IMR-90 (cell line): Measurements from ENCODE around the gene GNG12. TPM values are rescaled to one million over a fixed set of nuclear protein-coding genes. Genes with fewer than 3 reads are reported as not detected.

Experiments used
- ATAC-seq: fragments of 200-7000 bp; cut with Tn5 transposase; 2 replicates; pipeline ENCODE4 v1.9.1; 2020; ENCODE audit warnings: low read depth, mild to moderate bottlenecking, moderate library complexity
- BruUV-seq: library from RNA; stranded (reverse); fragments of 400-500 nt; replicated peaks from 2 replicates; lab custom pipeline; 2021; lab: Mats Ljungman, UMichigan
- CTCF ChIA-PET: fragments of 300-600 bp; formaldehyde crosslinking; extraction: SDS; loops from one replicate; lab custom pipeline; 2021; ENCODE audit warnings: antibody characterized with exemption; lab: Yijun Ruan, JAX
- POLR2A ChIA-PET: fragments of 300-600 bp; sonication (Branson Sonifier 250); formaldehyde crosslinking; loops from one replicate; lab custom pipeline; 2022; ENCODE audit warnings: antibody characterized with exemption; ENCODE audit not compliant: unreplicated experiment; lab: Charles Lee
- DNase-seq: peaks from one replicate; pipeline ENCODE4 v3.0.0; 2013
- H2AFZ ChIP-seq: replicated peaks from 2 replicates; pipeline ENCODE3; 2013; ENCODE audit warnings: low read length, mild to moderate bottlenecking; ENCODE audit not compliant: poor library complexity
- H2AK5ac ChIP-seq: 2 replicates; pipeline ENCODE4 v1.6.1; 2013; ENCODE audit warnings: low read depth, low read length, inconsistent platforms
- H2AK9ac ChIP-seq: replicated peaks from 2 replicates; pipeline ENCODE3; 2013; ENCODE audit warnings: mild to moderate bottlenecking, low read depth, low read length, moderate library complexity; ENCODE audit not compliant: poor library complexity
- H2BK120ac ChIP-seq: 2 replicates; pipeline ENCODE4 v1.6.1; 2013; ENCODE audit warnings: low read depth, low read length, inconsistent platforms
- H2BK15ac ChIP-seq: 3 replicates; pipeline ENCODE4 v1.6.1; 2013; ENCODE audit warnings: low read depth, low read length, inconsistent platforms
- H2BK20ac ChIP-seq: 2 replicates; pipeline ENCODE4 v1.6.1; 2013; ENCODE audit warnings: low read depth, mild to moderate bottlenecking, inconsistent platforms, low read length, moderate library complexity
- H2BK5ac ChIP-seq: 2 replicates; pipeline ENCODE4 v1.6.1; 2013; ENCODE audit warnings: mild to moderate bottlenecking, low read depth, low read length, inconsistent platforms; ENCODE audit not compliant: poor library complexity, severe bottlenecking
- H3K14ac ChIP-seq: replicated peaks from 2 replicates; pipeline ENCODE4 v1.6.1; 2013; ENCODE audit warnings: low read depth, low read length, inconsistent platforms
- H3K18ac ChIP-seq: 2 replicates; pipeline ENCODE4 v1.6.1; 2013; ENCODE audit warnings: low read depth, low read length, control low read depth
- H3K23ac ChIP-seq: 2 replicates; pipeline ENCODE4 v1.6.1; 2013; ENCODE audit warnings: low read depth, low read length, inconsistent platforms
- H3K27ac ChIP-seq: 2 replicates; pipeline ENCODE4 v1.5.1; 2013; ENCODE audit warnings: mild to moderate bottlenecking, control low read depth, low read length; ENCODE audit not compliant: insufficient read depth
- H3K27me3 ChIP-seq: 2 replicates; pipeline ENCODE4 v1.6.1; 2013; ENCODE audit warnings: low read length; ENCODE audit not compliant: control insufficient read depth, insufficient read depth
- H3K36me3 ChIP-seq: 2 replicates; pipeline ENCODE4 v1.6.1; 2013; ENCODE audit warnings: low read length, mixed read lengths; ENCODE audit not compliant: control insufficient read depth, insufficient read depth
- H3K4ac ChIP-seq: 2 replicates; pipeline ENCODE4 v1.6.1; 2013; ENCODE audit warnings: low read depth, low read length, inconsistent platforms
- H3K4me1 ChIP-seq: 2 replicates; pipeline ENCODE4 v1.6.1; 2013; ENCODE audit warnings: low read length, mixed read lengths; ENCODE audit not compliant: control insufficient read depth, insufficient read depth
- H3K4me2 ChIP-seq: 2 replicates; pipeline ENCODE4 v1.6.1; 2013; ENCODE audit warnings: low read depth, mild to moderate bottlenecking, control low read depth, low read length, moderate library complexity
- H3K4me3 ChIP-seq: 2 replicates; pipeline ENCODE4 v1.5.1; 2013; ENCODE audit warnings: low read depth, mild to moderate bottlenecking, control low read depth, low read length, moderate library complexity; ENCODE audit not compliant: insufficient read depth
- H3K56ac ChIP-seq: 2 replicates; pipeline ENCODE4 v1.6.1; 2013; ENCODE audit warnings: low read length, inconsistent platforms; ENCODE audit not compliant: insufficient read depth; ENCODE audit errors: extremely low read depth
- H3K79me1 ChIP-seq, 2 experiments: 2 replicates each; pipeline ENCODE4 v1.6.1; 2013; ENCODE audit warnings: low read length in 2 of 2, inconsistent platforms in 1 of 2, low read depth in 1 of 2
- H3K9ac ChIP-seq: 2 replicates; pipeline ENCODE4 v1.6.1; 2013; ENCODE audit warnings: low read depth, low read length, control low read depth
- H3K9me1 ChIP-seq: 2 replicates; pipeline ENCODE4 v1.6.1; 2013; ENCODE audit warnings: low read length, inconsistent platforms; ENCODE audit not compliant: insufficient read depth
- H3K9me3 ChIP-seq: 2 replicates; pipeline ENCODE4 v1.6.1; 2013; ENCODE audit warnings: low read length; ENCODE audit not compliant: control insufficient read depth, insufficient read depth
- H4K20me1 ChIP-seq: 2 replicates; pipeline ENCODE4 v1.6.1; 2013; ENCODE audit warnings: low read length, inconsistent platforms; ENCODE audit not compliant: insufficient read depth
- H4K5ac ChIP-seq: 2 replicates; pipeline ENCODE4 v1.6.1; 2013; ENCODE audit warnings: mild to moderate bottlenecking, low read depth, low read length, control low read depth
- H4K8ac ChIP-seq, 2 experiments: 2 replicates each; pipeline ENCODE4 v1.6.1; 2013; ENCODE audit warnings: low read depth in 2 of 2, low read length in 2 of 2, control low read depth in 1 of 2, inconsistent platforms in 1 of 2
- H4K91ac ChIP-seq: 2 replicates; pipeline ENCODE4 v1.6.1; 2013; ENCODE audit warnings: low read depth, low read length, inconsistent platforms; ENCODE audit not compliant: insufficient read depth
- BHLHE40 ChIP-seq: fragments of 150-350 bp; IDR thresholded peaks from 2 replicates; pipeline ENCODE4 v1.6.1; 2016; ENCODE audit warnings: mild to moderate bottlenecking, low read depth, low read length
- CEBPB ChIP-seq: IDR thresholded peaks from 2 replicates; pipeline ENCODE4 v1.6.1; 2012; ENCODE audit warnings: low read depth, low read length, improper control_type of control experiment
- CHD1 ChIP-seq: IDR thresholded peaks from 2 replicates; pipeline ENCODE4 v1.6.1; 2012; ENCODE audit warnings: low read depth, low read length, improper control_type of control experiment
- FOS ChIP-seq: fragments of 150-350 bp; IDR thresholded peaks from 2 replicates; pipeline ENCODE4 v1.6.1; 2016; ENCODE audit warnings: low read depth, low read length
- MAFK ChIP-seq: IDR thresholded peaks from 2 replicates; pipeline ENCODE4 v1.6.1; 2012; ENCODE audit warnings: low read depth, low read length, improper control_type of control experiment
- MXI1 ChIP-seq: IDR thresholded peaks from 2 replicates; pipeline ENCODE4 v1.6.1; 2012; ENCODE audit warnings: low read depth, mild to moderate bottlenecking, low read length, moderate library complexity, borderline replicate concordance
- NFE2L2 ChIP-seq: fragments of 150-350 bp; IDR thresholded peaks from 2 replicates; pipeline ENCODE4 v1.6.1; 2016; ENCODE audit warnings: low read depth, mild to moderate bottlenecking, low read length
- POLR2A ChIP-seq: IDR thresholded peaks from 2 replicates; pipeline ENCODE4 v1.6.1; 2012; ENCODE audit warnings: mild to moderate bottlenecking, low read depth, low read length
- RAD21 ChIP-seq: IDR thresholded peaks from 2 replicates; pipeline ENCODE4 v1.6.1; 2012; ENCODE audit warnings: low read length, improper control_type of control experiment
- RCOR1 ChIP-seq: IDR thresholded peaks from 2 replicates; pipeline ENCODE4 v1.6.1; 2012; ENCODE audit warnings: mild to moderate bottlenecking, low read length, improper control_type of control experiment; ENCODE audit not compliant: insufficient replicate concordance
- SMC3 ChIP-seq: fragments of 150-350 bp; IDR thresholded peaks from 2 replicates; pipeline ENCODE4 v1.6.1; 2016; ENCODE audit warnings: low read depth, mild to moderate bottlenecking, antibody characterized with exemption, low read length, moderate library complexity
- WGBS, 2 experiments: methylation state at CpG; one replicate each; pipeline versions ENCODE4 v1.1.5 to v1.1.7; 2013; ENCODE audit warnings: missing lambda C conversion rate in 2 of 2; ENCODE audit not compliant: insufficient read length in 1 of 2; ENCODE audit errors: extremely low coverage in 2 of 2; 5-methylcytosine and 5-hydroxymethylcytosine counted together
- dilution Hi-C: fragments of 300-500 bp; cut with HindIII; formaldehyde crosslinking; loops from one replicate; pipeline ENCODE4 v1.14.3; 2018; ENCODE audit warnings: low sequenced_read_pairs; ENCODE audit not compliant: unreplicated experiment
- in situ Hi-C: fragments of 300-500 bp; cut with MboI; formaldehyde crosslinking; loops from 3 replicates; pipeline ENCODE4 v1.14.3; 2019; ENCODE audit warnings: low sequenced_read_pairs, inconsistent platforms, mixed read lengths
- intact Hi-C: fragments of 100-400 bp; cut with micrococcal nuclease; formaldehyde crosslinking; loops from 2 replicates; pipeline ENCODE4 v1.10.0; 2022
- polyA plus RNA-seq, 3 experiments: library from polyadenylated mRNA; depleted of rRNA; stranded (reverse); fragments of >200 nt; gene quantifications; 2 replicates each; pipeline ENCODE4 v1.2.3, GENCODE V29; 2012; ENCODE audit warnings: low replicate concordance in 1 of 3
- total RNA-seq: library from RNA; depleted of rRNA; stranded (reverse); fragments of >200 nt; gene quantifications from 2 replicates; pipeline ENCODE4 v1.2.3, GENCODE V29; 2012
- TF ChIP-seq, protein P1 (sequence below): fragments of 150-350 bp; IDR thresholded peaks from 2 replicates; pipeline ENCODE4 v1.6.1; 2016; ENCODE audit warnings: low read depth, mild to moderate bottlenecking, low read length, moderate library complexity, borderline replicate concordance
- TF ChIP-seq, protein P2 (sequence below): conservative IDR thresholded peaks from 2 replicates; pipeline ENCODE4 v1.5.1; 2012; ENCODE audit warnings: mild to moderate bottlenecking, low read depth, low read length, improper control_type of control experiment
- TF ChIP-seq, protein P3 (sequence below): fragments of 150-350 bp; IDR thresholded peaks from 2 replicates; pipeline ENCODE4 v1.6.1; 2017; ENCODE audit warnings: mild to moderate bottlenecking, antibody characterized with exemption, low read length, low read depth

GNG12 gene
- total and polyA plus RNA-seq, 2 of the 4 experiments (the other 2 are of a cell fraction): 92.3 to 132 TPM

DNA sequence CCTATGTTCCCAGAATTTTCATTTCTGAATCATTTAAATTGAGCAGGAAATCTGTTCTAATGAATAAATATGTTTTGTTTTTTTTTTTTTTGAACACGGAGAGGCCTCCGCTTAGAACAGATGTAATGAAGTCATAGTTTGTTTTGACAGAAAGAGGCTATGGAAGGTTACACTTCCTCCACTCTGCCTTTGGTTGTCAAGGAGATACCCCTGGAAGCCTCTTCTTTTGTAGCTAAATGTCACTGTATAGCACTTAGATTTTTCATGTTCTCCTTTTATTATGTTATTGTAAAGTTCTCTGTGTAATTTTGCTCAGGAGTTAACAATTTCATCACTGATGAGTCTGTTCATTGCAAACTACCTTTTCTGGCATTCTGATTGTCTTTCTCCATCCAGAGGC, 22.7 kb upstream of the GNG12 start:
- WGBS, 2 experiments: no CpG with 5 or more reads among the region's 2 CpGs
- Histone ChIP-seq H3K9ac (no peak overlapping the region), H3K4ac (no peak overlapping the region; the same call in 1 of the 2 replicates), H3K18ac (no peak overlapping the region), H3K36me3 (no peaks in the 10 kb centered on the region), H2BK20ac (0 out of 2 replicates have a peak overlapping the region, but pooled peaks have one; percentile 33), H4K8ac (peak overlapping the region in 1 of 2 experiments; percentile 25; a peak in 1 of 4 replicates), H3K27ac (peak overlapping the region; percentile 34; the same call in 1 of the 2 replicates), H3K4me1 (peaks cover 7% of the 10 kb centered on the region), H2AFZ (no peak overlapping the region), H2BK15ac (peak overlapping the region; percentile 66; the same call in 1 of the 3 replicates), H2AK5ac (no peak overlapping the region), H3K56ac (no peak overlapping the region), H3K14ac (no peak overlapping the region), H3K4me2 (peak overlapping the region; percentile 70; the same call in 1 of the 2 replicates), H4K91ac (no peak overlapping the region), H4K20me1 (no peaks in the 10 kb centered on the region), H2BK5ac (no peak overlapping the region), H4K5ac (no peak overlapping the region), H3K9me1 (0 out of 2 replicates have a peak, but pooled peaks cover under 1% of the 10 kb centered on the region), H3K27me3 (no peaks in the 10 kb centered on the region), H2BK120ac (no peak overlapping the region), H3K9me3 (no peaks in the 10 kb centered on the region), H2AK9ac (no peak overlapping the region), H3K79me1 (no peaks in the 10 kb centered on the region), H3K4me3 (no peak overlapping the region), H3K23ac (no peak overlapping the region)
- CTCF ChIA-PET: interaction anchor here (1.5 kb wide), 1 partner anchor 154 kb away, joined by 5 read pairs; no protein-coding TSS in a partner anchor
- in situ Hi-C loops (loop anchor here (10.0 kb wide), 2 partner anchors 149 to 489 kb away; no protein-coding TSS in a partner anchor), dilution Hi-C loops (no loop called here), intact Hi-C loops (no loop called here)
- DNase-seq (peak; percentile 84), ATAC-seq (peak; percentile 78)
- POLR2A ChIA-PET: no interaction called here
- no TSS peak for BruUV-seq
- TF ChIP-seq RAD21: no peak
- no peak for TF ChIP-seq POLR2A
- TF ChIP-seq, protein P1, sequence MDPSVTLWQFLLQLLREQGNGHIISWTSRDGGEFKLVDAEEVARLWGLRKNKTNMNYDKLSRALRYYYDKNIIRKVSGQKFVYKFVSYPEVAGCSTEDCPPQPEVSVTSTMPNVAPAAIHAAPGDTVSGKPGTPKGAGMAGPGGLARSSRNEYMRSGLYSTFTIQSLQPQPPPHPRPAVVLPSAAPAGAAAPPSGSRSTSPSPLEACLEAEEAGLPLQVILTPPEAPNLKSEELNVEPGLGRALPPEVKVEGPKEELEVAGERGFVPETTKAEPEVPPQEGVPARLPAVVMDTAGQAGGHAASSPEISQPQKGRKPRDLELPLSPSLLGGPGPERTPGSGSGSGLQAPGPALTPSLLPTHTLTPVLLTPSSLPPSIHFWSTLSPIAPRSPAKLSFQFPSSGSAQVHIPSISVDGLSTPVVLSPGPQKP: no peak
- TF ChIP-seq, protein P2, sequence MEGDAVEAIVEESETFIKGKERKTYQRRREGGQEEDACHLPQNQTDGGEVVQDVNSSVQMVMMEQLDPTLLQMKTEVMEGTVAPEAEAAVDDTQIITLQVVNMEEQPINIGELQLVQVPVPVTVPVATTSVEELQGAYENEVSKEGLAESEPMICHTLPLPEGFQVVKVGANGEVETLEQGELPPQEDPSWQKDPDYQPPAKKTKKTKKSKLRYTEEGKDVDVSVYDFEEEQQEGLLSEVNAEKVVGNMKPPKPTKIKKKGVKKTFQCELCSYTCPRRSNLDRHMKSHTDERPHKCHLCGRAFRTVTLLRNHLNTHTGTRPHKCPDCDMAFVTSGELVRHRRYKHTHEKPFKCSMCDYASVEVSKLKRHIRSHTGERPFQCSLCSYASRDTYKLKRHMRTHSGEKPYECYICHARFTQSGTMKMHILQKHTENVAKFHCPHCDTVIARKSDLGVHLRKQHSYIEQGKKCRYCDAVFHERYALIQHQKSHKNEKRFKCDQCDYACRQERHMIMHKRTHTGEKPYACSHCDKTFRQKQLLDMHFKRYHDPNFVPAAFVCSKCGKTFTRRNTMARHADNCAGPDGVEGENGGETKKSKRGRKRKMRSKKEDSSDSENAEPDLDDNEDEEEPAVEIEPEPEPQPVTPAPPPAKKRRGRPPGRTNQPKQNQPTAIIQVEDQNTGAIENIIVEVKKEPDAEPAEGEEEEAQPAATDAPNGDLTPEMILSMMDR: no peak
- no peak for TF ChIP-seq MAFK
- TF ChIP-seq, protein P3, sequence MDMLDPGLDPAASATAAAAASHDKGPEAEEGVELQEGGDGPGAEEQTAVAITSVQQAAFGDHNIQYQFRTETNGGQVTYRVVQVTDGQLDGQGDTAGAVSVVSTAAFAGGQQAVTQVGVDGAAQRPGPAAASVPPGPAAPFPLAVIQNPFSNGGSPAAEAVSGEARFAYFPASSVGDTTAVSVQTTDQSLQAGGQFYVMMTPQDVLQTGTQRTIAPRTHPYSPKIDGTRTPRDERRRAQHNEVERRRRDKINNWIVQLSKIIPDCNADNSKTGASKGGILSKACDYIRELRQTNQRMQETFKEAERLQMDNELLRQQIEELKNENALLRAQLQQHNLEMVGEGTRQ: no peak
- TF ChIP-seq RCOR1: no peak
- no peak for TF ChIP-seq CEBPB
- TF ChIP-seq MXI1: no peak
- no peak for TF ChIP-seq BHLHE40
- TF ChIP-seq NFE2L2: no peak
- no peak for TF ChIP-seq CHD1
- no peak for TF ChIP-seq FOS
- TF ChIP-seq SMC3: no peak
